ENCODE data around the gene TNFRSF11A. TPM values are rescaled to one million over a fixed set of nuclear protein-coding genes. Genes with fewer than 3 reads are reported as not detected.

The TNFRSF11A gene
- total and polyA plus RNA-seq, 2 donors (not counting 1 experiment from before 2014, with no cell fraction given) = 0.01 to 1.7 TPM

DNA sequence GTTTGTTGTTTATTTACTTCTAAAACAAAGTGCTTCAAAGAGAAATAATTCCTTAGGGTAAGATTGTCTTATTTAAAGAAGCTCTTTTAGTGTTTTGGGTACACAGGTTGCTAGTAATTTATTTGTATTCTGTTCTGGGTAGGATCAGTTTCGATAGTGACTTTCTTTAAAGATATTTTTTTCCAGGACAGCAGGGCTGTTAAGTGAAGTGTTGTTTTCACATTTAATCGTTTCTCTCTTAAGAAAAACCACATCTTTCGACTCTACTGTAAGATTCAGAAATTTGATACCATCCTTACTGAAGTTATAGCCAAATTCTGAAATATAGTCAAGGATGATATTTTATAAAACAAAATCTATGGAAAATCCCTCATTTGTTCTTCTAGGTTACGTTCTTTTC lies 17.8 kb downstream of the TNFRSF11A start:
- Mint-ChIP-seq H3K4me1 (no peaks in the 10 kb centered on the region), H3K27ac (no peak overlapping the region), H3K9me3 (ENCODE audit: insufficient read depth) (no peaks in the 10 kb centered on the region), H3K4me3 (no peak overlapping the region), H3K27me3 (peaks cover 34% of the 10 kb centered on the region)
- Histone ChIP-seq H4K20me1 (ENCODE audit: control insufficient read depth, insufficient read depth, low read length, poor library complexity, severe bottlenecking) (no peaks in the 10 kb centered on the region), H3K9me3 (ENCODE audit: control extremely low read depth in 1 of 3, control insufficient read depth in 2 of 3, insufficient read depth in 1 of 3, low read length in 2 of 3) (no peaks in the 10 kb centered on the region), H3K9ac (ENCODE audit: low read length) (no peak overlapping the region), H3K27ac (ENCODE audit: low read length in 2 of 2) (no peak overlapping the region), H3K4me3 (ENCODE audit: control extremely low read depth in 1 of 5, extremely low read depth in 1 of 5, insufficient read depth in 1 of 5, low read depth in 2 of 5, low read length in 4 of 5) (no peak overlapping the region), H2AFZ (ENCODE audit: insufficient read depth, low read depth, low read length, poor library complexity, severe bottlenecking) (no peak overlapping the region), H3K27me3 (replicated peaks in 1 of 4; ENCODE audit: control extremely low read depth in 1 of 4, control insufficient read depth in 3 of 4, insufficient read depth in 4 of 4, low read length in 3 of 4) (peaks cover 0 to 2% (median 0%) of the 10 kb centered on the region in 4 experiments), H3K4me1 (ENCODE audit: control insufficient read depth in 2 of 2, insufficient read depth in 2 of 2, low read length in 2 of 2) (no peaks in the 10 kb centered on the region), H3K4me2 (replicated peaks; ENCODE audit: low read depth, low read length, poor library complexity, severe bottlenecking) (no peak overlapping the region), H3K79me2 (ENCODE audit: control insufficient read depth, insufficient read depth, low read length) (no peaks in the 10 kb centered on the region), H3K36me3 (replicated peaks in 1 of 2; ENCODE audit: control extremely low read depth in 1 of 2, control insufficient read depth in 1 of 2, extremely low read depth in 1 of 2, insufficient read depth in 2 of 2, low read length in 1 of 2) (no peaks in the 10 kb centered on the region)
- no peak for DNase-seq
- no CpG with 5 or more reads among the region's 4 CpGs for WGBS (ENCODE audit: insufficient coverage)
- TF ChIP-seq, protein P1, sequence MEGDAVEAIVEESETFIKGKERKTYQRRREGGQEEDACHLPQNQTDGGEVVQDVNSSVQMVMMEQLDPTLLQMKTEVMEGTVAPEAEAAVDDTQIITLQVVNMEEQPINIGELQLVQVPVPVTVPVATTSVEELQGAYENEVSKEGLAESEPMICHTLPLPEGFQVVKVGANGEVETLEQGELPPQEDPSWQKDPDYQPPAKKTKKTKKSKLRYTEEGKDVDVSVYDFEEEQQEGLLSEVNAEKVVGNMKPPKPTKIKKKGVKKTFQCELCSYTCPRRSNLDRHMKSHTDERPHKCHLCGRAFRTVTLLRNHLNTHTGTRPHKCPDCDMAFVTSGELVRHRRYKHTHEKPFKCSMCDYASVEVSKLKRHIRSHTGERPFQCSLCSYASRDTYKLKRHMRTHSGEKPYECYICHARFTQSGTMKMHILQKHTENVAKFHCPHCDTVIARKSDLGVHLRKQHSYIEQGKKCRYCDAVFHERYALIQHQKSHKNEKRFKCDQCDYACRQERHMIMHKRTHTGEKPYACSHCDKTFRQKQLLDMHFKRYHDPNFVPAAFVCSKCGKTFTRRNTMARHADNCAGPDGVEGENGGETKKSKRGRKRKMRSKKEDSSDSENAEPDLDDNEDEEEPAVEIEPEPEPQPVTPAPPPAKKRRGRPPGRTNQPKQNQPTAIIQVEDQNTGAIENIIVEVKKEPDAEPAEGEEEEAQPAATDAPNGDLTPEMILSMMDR (IDR thresholded peaks at IDR 0.05) = no peak
- TF ChIP-seq EZH2 (IDR thresholded peaks at IDR 0.05; ENCODE audit: borderline replicate concordance, insufficient read depth, low read depth, low read length, poor library complexity, severe bottlenecking) = no peak
- CTCF ChIA-PET = interaction anchor here (1.0 kb wide), 1 partner anchor 17 kb away, joined by 4 read pairs; no protein-coding TSS in a partner anchor
- intact Hi-C loops (cut with micrococcal nuclease) = no loop called here
- POLR2A ChIA-PET = no interaction called here
- ATAC-seq (ENCODE audit: low read depth) = no peak

DNA sequence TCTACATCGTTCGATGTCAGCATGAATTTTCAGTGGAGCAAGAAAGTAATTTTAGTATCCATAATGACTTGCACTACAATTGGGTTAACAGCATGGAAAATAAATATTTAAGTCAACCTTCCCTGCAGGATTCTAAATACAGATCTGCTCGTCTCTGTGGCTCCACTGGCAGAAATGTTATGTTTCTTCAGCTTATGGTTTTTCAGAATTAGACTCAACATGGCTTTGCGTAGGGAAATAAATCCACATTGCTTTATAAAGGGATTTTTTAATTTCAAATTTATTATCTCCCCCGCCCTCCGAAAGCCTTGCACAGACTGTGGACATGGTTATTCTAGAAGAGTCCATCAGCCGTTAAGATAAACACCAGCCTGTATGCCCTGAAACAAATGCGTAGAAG lies 18.2 kb downstream of the TNFRSF11A start:
- ATAC-seq (ENCODE audit: low read depth) (no peak), DNase-seq (no peak)
- peaks cover 0 to 2% (median 0%) of the 10 kb centered on the region in 4 experiments for H3K27me3 ChIP-seq (replicated peaks in 1 of 4; ENCODE audit: control extremely low read depth in 1 of 4, control insufficient read depth in 3 of 4, insufficient read depth in 4 of 4, low read length in 3 of 4)
- no peaks in the 10 kb centered on the region for H3K9me3 ChIP-seq (ENCODE audit: control extremely low read depth in 1 of 3, control insufficient read depth in 2 of 3, insufficient read depth in 1 of 3, low read length in 2 of 3)
- ChIA-PET CTCF (no interaction called here), POLR2A (no interaction called here)
- no CpG with 5 or more reads among the region's 8 CpGs for WGBS (ENCODE audit: insufficient coverage)
- no peaks in the 10 kb centered on the region for H4K20me1 ChIP-seq (ENCODE audit: control insufficient read depth, insufficient read depth, low read length, poor library complexity, severe bottlenecking)
- H3K9me3 Mint-ChIP-seq (ENCODE audit: insufficient read depth) = no peaks in the 10 kb centered on the region
- no peak overlapping the region for H3K4me3 Mint-ChIP-seq
- no peak overlapping the region for H3K9ac ChIP-seq (ENCODE audit: low read length)
- H3K4me1 Mint-ChIP-seq = no peaks in the 10 kb centered on the region
- no peaks in the 10 kb centered on the region for H3K36me3 ChIP-seq (replicated peaks in 1 of 2; ENCODE audit: control extremely low read depth in 1 of 2, control insufficient read depth in 1 of 2, extremely low read depth in 1 of 2, insufficient read depth in 2 of 2, low read length in 1 of 2)
- no peak overlapping the region for H3K27ac Mint-ChIP-seq
- no peaks in the 10 kb centered on the region for H3K4me1 ChIP-seq (ENCODE audit: control insufficient read depth in 2 of 2, insufficient read depth in 2 of 2, low read length in 2 of 2)
- no peaks in the 10 kb centered on the region for H3K79me2 ChIP-seq (ENCODE audit: control insufficient read depth, insufficient read depth, low read length)
- H2AFZ ChIP-seq (ENCODE audit: insufficient read depth, low read depth, low read length, poor library complexity, severe bottlenecking) = no peak overlapping the region
- TF ChIP-seq, protein P1 (IDR thresholded peaks at IDR 0.05) = no peak
- no peak for TF ChIP-seq EZH2 (IDR thresholded peaks at IDR 0.05; ENCODE audit: borderline replicate concordance, insufficient read depth, low read depth, low read length, poor library complexity, severe bottlenecking)
- no peak overlapping the region for H3K4me2 ChIP-seq (replicated peaks; ENCODE audit: low read depth, low read length, poor library complexity, severe bottlenecking)
- intact Hi-C loops (cut with micrococcal nuclease) = no loop called here
- no peak overlapping the region for H3K27ac ChIP-seq (ENCODE audit: low read length in 2 of 2)
- H3K4me3 ChIP-seq (ENCODE audit: control extremely low read depth in 1 of 5, extremely low read depth in 1 of 5, insufficient read depth in 1 of 5, low read depth in 2 of 5, low read length in 4 of 5) = no peak overlapping the region
- H3K27me3 Mint-ChIP-seq = peaks cover 29% of the 10 kb centered on the region

All from B cell (primary cell).